Breast epithelium (tissue), 3 donors: ENCODE measurements around the gene DIP2A.

Source experiments
- CTCF ChIP-seq, 3 donors: fragments of 450-650 bp; IDR thresholded peaks; one replicate each; pipeline ENCODE4 v1.5.1; 2016 to 2017; ENCODE audit warnings: antibody characterized with exemption in 3 of 3, mild to moderate bottlenecking in 3 of 3, moderate library complexity in 3 of 3
- POLR2A ChIP-seq: fragments of 450-650 bp; IDR thresholded peaks from one replicate; pipeline ENCODE4 v1.6.1; 2016; ENCODE audit warnings: antibody characterized with exemption, mild to moderate bottlenecking, moderate library complexity
- POLR2AphosphoS5 ChIP-seq, 3 donors: sonication (generic); formaldehyde crosslinking; IDR thresholded peaks; one replicate each; pipeline ENCODE4 v1.6.1; 2017; ENCODE audit warnings: antibody characterized with exemption in 3 of 3

GRCh38 chr21:46454142-46454541 lies 4.5 kb upstream of the DIP2A start:
- TF ChIP-seq CTCF (IDR thresholded peaks at IDR 0.05) (no peak), POLR2AphosphoS5 (IDR thresholded peaks at IDR 0.05) (no peak), POLR2A (no peak)
